Measurements from ENCODE around the gene APBB1IP. TPM values are rescaled to one million over a fixed set of nuclear protein-coding genes. Genes with fewer than 3 reads are reported as not detected.
"Not testable (repeated sequence)": the region's sequence is repeated elsewhere in the genome, so short reads cannot be mapped to it uniquely, and the experiment has no call there.

APBB1IP gene, protein sequence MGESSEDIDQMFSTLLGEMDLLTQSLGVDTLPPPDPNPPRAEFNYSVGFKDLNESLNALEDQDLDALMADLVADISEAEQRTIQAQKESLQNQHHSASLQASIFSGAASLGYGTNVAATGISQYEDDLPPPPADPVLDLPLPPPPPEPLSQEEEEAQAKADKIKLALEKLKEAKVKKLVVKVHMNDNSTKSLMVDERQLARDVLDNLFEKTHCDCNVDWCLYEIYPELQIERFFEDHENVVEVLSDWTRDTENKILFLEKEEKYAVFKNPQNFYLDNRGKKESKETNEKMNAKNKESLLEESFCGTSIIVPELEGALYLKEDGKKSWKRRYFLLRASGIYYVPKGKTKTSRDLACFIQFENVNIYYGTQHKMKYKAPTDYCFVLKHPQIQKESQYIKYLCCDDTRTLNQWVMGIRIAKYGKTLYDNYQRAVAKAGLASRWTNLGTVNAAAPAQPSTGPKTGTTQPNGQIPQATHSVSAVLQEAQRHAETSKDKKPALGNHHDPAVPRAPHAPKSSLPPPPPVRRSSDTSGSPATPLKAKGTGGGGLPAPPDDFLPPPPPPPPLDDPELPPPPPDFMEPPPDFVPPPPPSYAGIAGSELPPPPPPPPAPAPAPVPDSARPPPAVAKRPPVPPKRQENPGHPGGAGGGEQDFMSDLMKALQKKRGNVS
- total RNA-seq = 10 to 100 TPM; 40.6 to 44.8 (median 41.8) TPM

GRCh38 chr10:26437637-26438461 lies at the start of gene APBB1IP:
Gene APBB1IP, plus strand, starts transcription at chr10:26438341. Its CDS starts 53,986 bp downstream, at chr10:26492327.
- H3K9me3 Mint-ChIP-seq = no peaks in the 10 kb centered on the region
- peaks cover 48% of the 10 kb centered on the region for H3K4me1 Mint-ChIP-seq (ENCODE audit: low read depth)
- ATAC-seq (peak; percentile 36 to 44), DNase-seq (peak; percentile 22)
- peaks cover 2% of the 10 kb centered on the region for H3K36me3 Mint-ChIP-seq (ENCODE audit: insufficient read depth)
- H3K4me3 Mint-ChIP-seq = peak within 1 kb of the TSS; percentile 94
- no peaks in the 10 kb centered on the region for H3K27me3 Mint-ChIP-seq (ENCODE audit: low read depth)

GRCh38 chr10:26389533-26389932 lies 48.6 kb upstream of the APBB1IP start:
- H3K36me3 Mint-ChIP-seq (ENCODE audit: insufficient read depth) = no peaks in the 10 kb centered on the region
- H3K4me3 Mint-ChIP-seq = no peak overlapping the region
- H3K4me1 Mint-ChIP-seq (ENCODE audit: low read depth) = peaks cover 2% of the 10 kb centered on the region
- ATAC-seq (no peak), DNase-seq (no peak)
- peaks cover 4% of the 10 kb centered on the region for H3K9me3 Mint-ChIP-seq
- peaks cover 14% of the 10 kb centered on the region for H3K27me3 Mint-ChIP-seq (ENCODE audit: low read depth)

DNA sequence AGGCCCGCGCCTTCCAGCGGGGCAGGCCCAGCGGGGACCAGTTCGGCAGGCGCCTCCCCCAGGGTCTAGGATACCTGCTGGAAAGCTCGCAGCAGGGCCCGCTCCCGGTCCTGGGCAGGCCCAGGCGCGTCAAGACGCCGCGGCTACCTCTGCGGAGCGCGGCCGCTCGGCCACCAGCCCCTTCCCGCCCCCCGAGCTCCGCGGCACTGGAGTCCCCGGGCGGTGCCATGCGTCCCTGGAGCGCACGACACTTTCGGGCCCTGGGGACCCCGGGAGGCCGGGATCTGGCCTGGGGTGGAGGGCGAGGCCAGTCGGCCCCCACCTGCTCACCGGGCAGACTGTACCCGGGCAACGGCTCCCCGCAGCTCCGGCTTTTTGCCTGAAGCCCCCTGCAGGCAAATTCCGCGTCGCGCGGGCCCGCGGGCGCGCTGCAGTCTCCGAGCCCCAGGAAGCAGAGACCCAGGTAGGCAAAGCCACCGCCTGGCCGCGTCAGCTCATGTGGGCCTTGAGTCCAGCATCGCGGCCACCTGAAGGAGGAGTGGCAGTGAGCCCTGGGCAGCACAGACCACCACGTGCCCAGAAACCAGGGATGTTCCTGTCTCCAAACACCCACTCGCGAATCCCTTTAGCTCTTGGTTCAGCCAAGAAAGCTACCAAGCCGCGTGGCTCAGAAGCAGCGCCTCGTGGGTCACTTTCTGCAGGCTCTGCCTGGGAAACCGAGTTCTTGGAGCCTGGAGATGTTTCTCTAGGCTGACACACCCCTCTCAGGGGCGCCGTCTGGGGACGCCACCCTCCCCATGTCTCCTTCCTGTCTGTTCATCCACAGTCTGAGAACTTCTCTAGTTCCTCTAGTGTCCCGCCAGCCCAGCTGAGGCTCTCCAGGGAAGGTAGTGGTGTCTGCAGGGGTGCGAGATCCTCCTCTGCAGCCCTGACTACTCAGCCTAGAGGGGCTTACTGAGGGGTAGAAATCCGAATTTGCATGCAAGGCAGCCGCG lies 46.1 kb upstream of the APBB1IP start:
- peaks cover 4% of the 10 kb centered on the region for H3K9me3 Mint-ChIP-seq
- DNase-seq (peak; percentile 4), ATAC-seq (peak; percentile 53 to 62)
- peaks cover 14% of the 10 kb centered on the region for H3K27me3 Mint-ChIP-seq (ENCODE audit: low read depth)
- no peaks in the 10 kb centered on the region for H3K36me3 Mint-ChIP-seq (ENCODE audit: insufficient read depth)
- H3K4me3 Mint-ChIP-seq = peak overlapping the region; percentile 40
- H3K4me1 Mint-ChIP-seq (ENCODE audit: low read depth) = peaks cover 2% of the 10 kb centered on the region

- not testable (repeated sequence) for H3K4me3 Mint-ChIP-seq; DNase-seq; H3K4me1 Mint-ChIP-seq (ENCODE audit: low read depth); H3K27me3 Mint-ChIP-seq (ENCODE audit: low read depth); ATAC-seq; H3K9me3 Mint-ChIP-seq; H3K36me3 Mint-ChIP-seq (ENCODE audit: insufficient read depth)
Measured at GRCh38 chr10:26398353-26398752, 39.8 kb upstream of the APBB1IP start.

DNA sequence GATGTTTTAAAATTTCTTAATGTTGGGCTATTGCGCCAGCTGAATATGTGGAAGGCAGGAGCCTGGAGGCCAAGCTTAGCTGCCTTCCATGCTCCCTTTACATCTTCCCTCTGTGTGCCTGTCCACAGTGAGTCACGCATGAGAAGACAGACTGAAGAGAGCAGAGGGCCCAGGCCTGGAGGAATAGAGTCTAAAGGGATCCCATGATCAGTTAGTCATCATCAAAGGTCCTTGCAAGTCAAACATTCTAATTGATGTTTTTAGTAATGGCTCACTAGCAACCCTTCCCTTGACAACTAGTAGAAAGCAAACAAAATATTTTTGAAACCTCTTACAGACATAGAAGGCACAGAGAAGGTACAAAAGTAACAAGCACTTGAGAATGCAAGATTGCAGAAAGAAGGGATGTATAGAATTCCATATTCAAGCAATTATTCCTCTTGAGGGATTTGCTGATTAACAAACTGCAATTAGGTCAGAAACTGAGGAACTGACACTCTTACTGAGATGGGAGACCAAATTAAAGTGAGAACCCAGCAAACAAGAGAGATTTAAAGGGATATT lies 30.7 kb upstream of the APBB1IP start:
- Mint-ChIP-seq H3K4me1 (ENCODE audit: low read depth) (no peaks in the 10 kb centered on the region), H3K9me3 (peaks cover 3% of the 10 kb centered on the region), H3K4me3 (no peak overlapping the region), H3K36me3 (ENCODE audit: insufficient read depth) (no peaks in the 10 kb centered on the region), H3K27me3 (ENCODE audit: low read depth) (no peaks in the 10 kb centered on the region)
- ATAC-seq (no peak), DNase-seq (no peak)

DNA sequence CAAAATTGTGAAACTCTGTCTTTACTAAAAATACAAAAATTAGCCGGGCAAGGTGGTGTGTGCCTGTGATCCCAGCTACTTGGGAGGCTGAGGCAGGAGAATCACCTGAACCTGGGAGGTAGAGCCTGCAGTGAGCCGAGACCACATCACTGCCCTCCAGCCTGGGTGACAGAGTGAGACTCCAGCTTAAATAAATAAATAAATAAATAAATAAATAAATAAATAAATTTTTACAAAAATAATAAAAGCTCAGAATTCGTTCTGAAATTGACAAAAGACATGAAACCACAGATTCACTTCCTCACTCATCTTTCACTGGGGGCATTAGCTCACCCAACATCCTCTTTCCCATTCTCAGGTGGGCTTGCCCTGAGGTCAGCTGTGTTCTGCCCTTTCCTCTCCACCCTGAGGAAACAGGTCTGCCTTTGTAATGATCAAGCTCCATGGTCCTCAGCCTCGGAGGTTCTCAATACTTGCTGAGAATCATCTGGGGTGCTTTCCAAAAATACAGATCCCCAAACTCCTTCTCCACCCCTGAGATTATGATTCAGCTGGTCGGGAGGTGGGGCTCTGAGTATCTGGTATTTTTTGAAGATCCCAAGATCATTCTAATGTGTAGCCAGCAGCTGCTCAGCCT lies 29.2 kb upstream of the APBB1IP start:
- ATAC-seq (no peak), DNase-seq (no peak)
- Mint-ChIP-seq H3K9me3 (peaks cover 3% of the 10 kb centered on the region), H3K36me3 (ENCODE audit: insufficient read depth) (no peaks in the 10 kb centered on the region), H3K4me3 (no peak overlapping the region), H3K4me1 (ENCODE audit: low read depth) (no peaks in the 10 kb centered on the region), H3K27me3 (ENCODE audit: low read depth) (no peaks in the 10 kb centered on the region)

DNA sequence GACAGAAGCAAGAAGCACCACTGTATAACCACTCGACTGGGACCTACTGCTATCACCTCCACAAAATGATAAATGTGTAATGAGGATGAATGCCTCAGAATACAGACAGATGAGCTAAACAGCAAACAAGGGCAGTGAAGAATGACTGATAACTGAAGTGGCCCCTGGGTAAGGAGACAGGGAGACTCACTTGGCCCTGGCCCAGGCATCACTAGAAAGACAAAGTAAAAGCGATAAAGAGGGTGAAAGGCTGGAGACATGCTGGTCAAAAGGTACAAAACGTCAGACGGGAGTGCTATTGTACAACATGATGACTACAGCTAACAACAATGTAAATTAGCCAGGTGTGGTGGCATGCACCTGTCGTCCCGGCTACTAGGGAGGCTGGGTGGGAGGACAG lies 27.8 kb upstream of the APBB1IP start:
- DNase-seq = no peak
- Mint-ChIP-seq H3K4me1 (ENCODE audit: low read depth) (no peaks in the 10 kb centered on the region), H3K36me3 (ENCODE audit: insufficient read depth) (no peaks in the 10 kb centered on the region), H3K27me3 (ENCODE audit: low read depth) (no peaks in the 10 kb centered on the region), H3K4me3 (no peak overlapping the region), H3K9me3 (peaks cover 3% of the 10 kb centered on the region)
- ATAC-seq = no peak

DNA sequence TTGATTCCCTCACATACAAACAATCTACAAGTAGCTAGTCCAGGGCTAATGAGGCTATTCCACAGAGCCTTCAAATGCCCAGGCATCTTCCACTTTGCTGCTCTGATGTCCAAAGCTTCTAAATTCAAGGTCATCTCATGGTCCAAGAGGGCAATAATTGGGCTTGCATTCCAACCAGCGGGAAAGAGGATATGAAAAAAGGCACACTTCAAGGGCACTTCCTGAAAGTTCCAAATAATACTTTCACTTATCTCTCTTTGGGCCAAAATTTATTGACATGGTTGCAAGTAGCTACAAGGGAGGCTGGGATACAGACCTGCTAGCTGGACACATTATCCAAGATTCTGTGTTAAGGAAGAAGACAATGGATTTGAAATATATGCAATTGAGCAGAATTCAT lies 25.2 kb upstream of the APBB1IP start:
- no peak overlapping the region for H3K4me3 Mint-ChIP-seq
- no peaks in the 10 kb centered on the region for H3K4me1 Mint-ChIP-seq (ENCODE audit: low read depth)
- H3K36me3 Mint-ChIP-seq (ENCODE audit: insufficient read depth) = no peaks in the 10 kb centered on the region
- ATAC-seq = no peak
- H3K9me3 Mint-ChIP-seq = peaks cover 3% of the 10 kb centered on the region
- no peak for DNase-seq
- H3K27me3 Mint-ChIP-seq (ENCODE audit: low read depth) = no peaks in the 10 kb centered on the region

DNA sequence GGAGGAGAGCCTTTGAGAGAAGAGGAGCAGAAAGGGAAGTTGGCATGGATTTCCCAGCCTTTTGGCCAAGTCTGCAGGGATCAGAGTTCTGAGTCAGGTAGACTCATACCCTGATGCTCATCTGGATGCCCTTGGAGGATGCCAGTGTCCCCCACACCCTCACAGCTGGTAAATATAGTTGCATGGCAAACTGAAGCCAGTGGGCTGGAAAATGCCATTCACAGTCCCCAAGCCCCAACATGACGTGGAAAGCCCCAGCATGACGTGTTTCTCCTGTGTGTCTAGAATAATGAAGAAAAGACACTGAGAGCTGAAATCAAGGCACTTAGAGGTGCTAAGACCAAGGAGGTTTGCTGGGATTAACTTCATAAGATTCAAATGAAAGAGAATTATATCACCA lies 24.8 kb upstream of the APBB1IP start:
- Mint-ChIP-seq H3K36me3 (ENCODE audit: insufficient read depth) (no peaks in the 10 kb centered on the region), H3K9me3 (peaks cover 1% of the 10 kb centered on the region), H3K4me1 (ENCODE audit: low read depth) (no peaks in the 10 kb centered on the region), H3K27me3 (ENCODE audit: low read depth) (no peaks in the 10 kb centered on the region), H3K4me3 (no peak overlapping the region)
- DNase-seq (no peak), ATAC-seq (no peak)

DNA sequence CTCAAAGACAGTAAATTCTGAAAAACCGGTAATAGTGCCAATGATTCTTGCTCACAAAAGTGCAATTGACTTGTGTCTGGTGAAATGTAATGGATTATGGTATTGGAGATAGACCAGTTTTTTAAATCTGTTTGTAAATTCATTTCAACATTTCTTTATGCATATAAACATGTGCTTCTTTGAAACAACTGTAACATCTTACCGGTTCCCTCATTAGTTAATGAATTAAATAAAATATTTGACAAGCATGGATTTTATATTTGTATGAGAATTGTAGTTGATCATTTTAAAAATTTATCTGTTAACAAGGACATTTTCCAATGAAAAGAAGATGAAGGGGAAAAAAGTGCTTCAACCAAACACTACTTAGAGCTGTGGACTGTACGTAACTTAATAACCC lies 21.0 kb upstream of the APBB1IP start:
- H3K4me1 Mint-ChIP-seq (ENCODE audit: low read depth) = no peaks in the 10 kb centered on the region
- no peaks in the 10 kb centered on the region for H3K36me3 Mint-ChIP-seq (ENCODE audit: insufficient read depth)
- ATAC-seq = no peak
- DNase-seq = no peak
- H3K4me3 Mint-ChIP-seq = no peak overlapping the region
- no peaks in the 10 kb centered on the region for H3K27me3 Mint-ChIP-seq (ENCODE audit: low read depth)
- no peaks in the 10 kb centered on the region for H3K9me3 Mint-ChIP-seq

GRCh38 chr10:26422977-26423376 lies 15.2 kb upstream of the APBB1IP start:
- no peak for ATAC-seq
- no peaks in the 10 kb centered on the region for H3K27me3 Mint-ChIP-seq (ENCODE audit: low read depth)
- no peaks in the 10 kb centered on the region for H3K36me3 Mint-ChIP-seq (ENCODE audit: insufficient read depth)
- H3K4me1 Mint-ChIP-seq (ENCODE audit: low read depth) = no peaks in the 10 kb centered on the region
- no peaks in the 10 kb centered on the region for H3K9me3 Mint-ChIP-seq
- no peak overlapping the region for H3K4me3 Mint-ChIP-seq
- DNase-seq = no peak

GRCh38 chr10:26423722-26424121 lies 14.4 kb upstream of the APBB1IP start:
- Mint-ChIP-seq H3K4me1 (ENCODE audit: low read depth) (no peaks in the 10 kb centered on the region), H3K27me3 (ENCODE audit: low read depth) (no peaks in the 10 kb centered on the region), H3K36me3 (ENCODE audit: insufficient read depth) (no peaks in the 10 kb centered on the region), H3K9me3 (no peaks in the 10 kb centered on the region), H3K4me3 (no peak overlapping the region)
- no peak for ATAC-seq
- no peak for DNase-seq

DNA sequence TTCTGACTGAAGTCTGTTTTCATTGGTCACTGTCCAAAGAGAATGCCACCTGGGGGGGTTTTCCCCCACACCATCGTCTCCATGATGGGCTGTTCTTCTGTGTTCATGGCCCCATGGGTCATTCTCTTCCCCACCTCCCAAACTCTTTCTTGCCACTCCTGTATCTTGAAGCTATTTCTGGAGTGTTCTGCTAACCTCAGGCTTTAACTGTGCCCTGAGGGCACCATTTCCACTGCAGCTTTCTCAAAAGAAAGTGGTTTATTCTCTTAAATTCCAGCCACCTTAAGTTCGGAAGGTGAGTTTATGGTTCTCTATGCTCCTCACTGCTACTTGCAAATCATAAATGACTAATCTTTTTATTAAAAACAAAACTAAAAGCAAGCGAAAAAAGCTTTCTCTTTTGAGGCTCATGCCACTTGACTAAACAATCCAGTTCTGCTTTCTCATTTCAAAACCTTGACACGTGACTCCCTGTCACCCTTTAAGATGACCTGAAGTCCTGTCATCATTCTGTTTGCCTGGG lies 7.4 kb upstream of the APBB1IP start:
- H3K36me3 Mint-ChIP-seq (ENCODE audit: insufficient read depth) = no peaks in the 10 kb centered on the region
- H3K4me3 Mint-ChIP-seq = peak overlapping the region; percentile 63
- H3K27me3 Mint-ChIP-seq (ENCODE audit: low read depth) = no peaks in the 10 kb centered on the region
- H3K9me3 Mint-ChIP-seq = no peaks in the 10 kb centered on the region
- peaks cover 22% of the 10 kb centered on the region for H3K4me1 Mint-ChIP-seq (ENCODE audit: low read depth)
- DNase-seq = no peak
- ATAC-seq = peak; percentile 96 to 97

Measured in activated T-cell treated with anti-CD3 and anti-CD28 coated beads, Interleukin-2, amount 50 U/mL, for 4 hours (primary cell).